Liver (tissue), 9 donors: ENCODE results near the gene ACVR2B. TPM values are rescaled to one million over a fixed set of nuclear protein-coding genes. Genes with fewer than 3 reads are reported as not detected.

Experiments used
- DNase-seq: peaks from one replicate; pipeline ENCODE4 v3.0.0-alpha.2; 2017; ENCODE audit warnings: low spot score
- H3K27ac ChIP-seq, 2 donors: one replicate each; pipeline ENCODE4 v1.7.0; 2013; ENCODE audit warnings: inconsistent platforms in 2 of 2, low read length in 2 of 2, control low read depth in 1 of 2, low read depth in 1 of 2, mild to moderate bottlenecking in 1 of 2
- H3K27me3 ChIP-seq, 4 donors: one replicate each; pipeline versions ENCODE4 v1.6.1 to v1.7.0; 2013; ENCODE audit warnings: low read length in 3 of 4, inconsistent platforms in 1 of 4, mild to moderate bottlenecking in 1 of 4, moderate library complexity in 1 of 4; ENCODE audit not compliant: control insufficient read depth in 4 of 4, insufficient read depth in 4 of 4
- H3K36me3 ChIP-seq, 4 donors: one replicate each; pipeline versions ENCODE4 v1.6.1 to v1.7.0; 2013; ENCODE audit warnings: low read length in 3 of 4, mild to moderate bottlenecking in 3 of 4, low read depth in 1 of 4, moderate library complexity in 1 of 4; ENCODE audit not compliant: control insufficient read depth in 4 of 4, insufficient read depth in 3 of 4
- H3K4me1 ChIP-seq, 4 donors: one replicate each; pipeline versions ENCODE4 v1.6.1 to v1.7.0; 2013; ENCODE audit warnings: low read length in 3 of 4, mild to moderate bottlenecking in 3 of 4, moderate library complexity in 1 of 4; ENCODE audit not compliant: control insufficient read depth in 4 of 4, insufficient read depth in 4 of 4
- H3K4me3 ChIP-seq, 3 donors: one replicate each; pipeline versions ENCODE4 v1.6.1 to v1.7.0; 2013; ENCODE audit warnings: low read length in 3 of 3, control low read depth in 1 of 3, low read depth in 1 of 3, mild to moderate bottlenecking in 1 of 3
- H3K9ac ChIP-seq, 2 donors: one replicate each; pipeline ENCODE4 v1.7.0; 2013; ENCODE audit warnings: low read length in 2 of 2, mild to moderate bottlenecking in 2 of 2, moderate library complexity in 2 of 2, control low read depth in 1 of 2, low read depth in 1 of 2
- H3K9me3 ChIP-seq, 4 donors: one replicate each; pipeline versions ENCODE4 v1.6.1 to v1.7.0; 2013; ENCODE audit warnings: low read length in 3 of 4; ENCODE audit not compliant: control insufficient read depth in 4 of 4
- ATF3 ChIP-seq: IDR thresholded peaks from 2 replicates; pipeline ENCODE4 v1.6.1; 2016; ENCODE audit warnings: antibody characterized with exemption
- CTCF ChIP-seq: fragments of 150-350 bp; IDR thresholded peaks from 2 replicates; pipeline ENCODE4 v1.5.1; 2017; ENCODE audit warnings: improper control_type of control experiment, low read depth, low read length; ENCODE audit not compliant: missing input control
- EGR1 ChIP-seq, 2 donors: IDR thresholded peaks; 2 replicates each; pipeline ENCODE4 v1.6.1; 2016 to 2018; ENCODE audit warnings: antibody characterized with exemption in 2 of 2, low read depth in 2 of 2
- FOXA1 ChIP-seq: IDR thresholded peaks from 2 replicates; pipeline ENCODE4 v1.6.1; 2016; ENCODE audit warnings: antibody characterized with exemption
- FOXA2 ChIP-seq: IDR thresholded peaks from 2 replicates; pipeline ENCODE4 v1.6.1; 2016; ENCODE audit warnings: antibody characterized with exemption
- HNF4A ChIP-seq, 2 donors: conservative IDR thresholded peaks; 2 replicates each; pipeline ENCODE4 v1.6.1; 2016; ENCODE audit warnings: antibody characterized with exemption in 2 of 2, mild to moderate bottlenecking in 2 of 2
- HNF4G ChIP-seq: IDR thresholded peaks from 2 replicates; pipeline ENCODE4 v1.6.1; 2016; ENCODE audit warnings: antibody characterized with exemption
- JUND ChIP-seq, 2 donors: IDR thresholded peaks; 2 replicates each; pipeline ENCODE4 v1.6.1; 2016; ENCODE audit warnings: antibody characterized with exemption in 2 of 2
- MAX ChIP-seq: IDR thresholded peaks from 2 replicates; pipeline ENCODE4 v1.6.1; 2016; ENCODE audit warnings: antibody characterized with exemption
- NR2F2 ChIP-seq: IDR thresholded peaks from 2 replicates; pipeline ENCODE4 v1.6.1; 2016; ENCODE audit warnings: antibody characterized with exemption
- RAD21 ChIP-seq, 2 donors: IDR thresholded peaks; 2 replicates each; pipeline ENCODE4 v1.6.1; 2016; ENCODE audit warnings: antibody characterized with exemption in 2 of 2, mild to moderate bottlenecking in 2 of 2
- REST ChIP-seq: IDR thresholded peaks from 2 replicates; pipeline ENCODE4 v1.6.1; 2016; ENCODE audit warnings: antibody characterized with exemption, mild to moderate bottlenecking
- RXRA ChIP-seq, 2 donors: IDR thresholded peaks; 2 replicates each; pipeline ENCODE4 v1.6.1; 2017 to 2018; ENCODE audit warnings: antibody characterized with exemption in 2 of 2, mild to moderate bottlenecking in 1 of 2
- TAF1 ChIP-seq: conservative IDR thresholded peaks from 2 replicates; pipeline ENCODE4 v1.6.1; 2016; ENCODE audit warnings: antibody characterized with exemption, mild to moderate bottlenecking
- YY1 ChIP-seq: IDR thresholded peaks from 2 replicates; pipeline ENCODE4 v1.6.1; 2016; ENCODE audit warnings: antibody characterized with exemption, mild to moderate bottlenecking
- ZBTB33 ChIP-seq: IDR thresholded peaks from 2 replicates; pipeline ENCODE4 v1.6.1; 2016; ENCODE audit warnings: antibody characterized with exemption
- WGBS: extraction: QIAGEN DNeasy Blood & Tissue Kit; methylation state at CpG from one replicate; pipeline ENCODE4 v1.1.7; 2013; 5-methylcytosine and 5-hydroxymethylcytosine counted together
- polyA plus RNA-seq, 2 donors: library from polyadenylated mRNA; stranded (reverse) in 1 of 2; unstranded in 1 of 2; fragments of 200-250 nt in 1 of 2; fragments of >200 nt in 1 of 2; fragmentation: Nextera tagmentation in 1 of 2; extraction: Ambion mirVana in 1 of 2; gene quantifications; one replicate each; pipeline versions ENCODE4 v1.2.1 to v1.2.3, GENCODE V29; 2013 to 2015
- total RNA-seq, 2 donors: library from RNA; depleted of rRNA; stranded (reverse); fragments of >200 nt; gene quantifications; one replicate each; pipeline ENCODE4 v1.2.3, GENCODE V29; 2014
- donor health status: healthy.
- donor health status: healthy.
- donor health status: healthy.
- donor health status: healthy.
- donor health status: healthy.

Gene ACVR2B
- total and polyA plus RNA-seq, 4 donors: 1.2 to 7.4 (median 4.7) TPM

GRCh38 chr3:38496131-38496910 lies 42.6 kb downstream of the ACVR2B start, which contains the start of gene EXOG:
EXOG (plus strand) TSS chr3:38496340; CDS start chr3:38496368, 28 bp downstream.
- Histone ChIP-seq H3K36me3 (peaks cover 0 to 5% (median 3%) of the 10 kb centered on the region in 4 donors), H3K4me3 (peak within 1 kb of the TSS; percentile 38 to 98 (median 79)), H3K27me3 (no peaks in the 10 kb centered on the region), H3K9me3 (no peaks in the 10 kb centered on the region), H3K4me1 (peaks cover 0 to 7% (median under 1%) of the 10 kb centered on the region in 4 donors), H3K9ac (peak within 1 kb of the TSS; percentile 3 to 21), H3K27ac (peak within 1 kb of the TSS; percentile 10 to 25)
- TF ChIP-seq RAD21 (IDR thresholded peaks at IDR 0.05) (peak; percentile 74 to 80), FOXA2 (no peak), REST (no peak), JUND (IDR thresholded peaks at IDR 0.05) (no peak), CTCF (peak; percentile 78), MAX (peak; percentile 17), YY1 (peak; percentile 96), HNF4A (conservative IDR thresholded peaks at IDR 0.05) (no peak)
- WGBS: under 1% methylated on average over 53 of the region's 53 CpGs
- peak; percentile 93 for DNase-seq

- Histone ChIP-seq H3K27me3 (no peaks in the 10 kb centered on the region), H3K27ac (no peak overlapping the region), H3K9ac (no peak overlapping the region), H3K36me3 (peaks cover 0 to 5% (median 4%) of the 10 kb centered on the region in 4 donors), H3K9me3 (no peaks in the 10 kb centered on the region), H3K4me3 (peak overlapping the region in 1 of 3 donors; percentile 98), H3K4me1 (peaks cover 0 to 7% (median under 1%) of the 10 kb centered on the region in 4 donors)
- 82% methylated on average over 4 of the region's 4 CpGs for WGBS
- no peak for DNase-seq
- TF ChIP-seq NR2F2: no peak
- TF ChIP-seq MAX: no peak
- TF ChIP-seq EGR1 (IDR thresholded peaks at IDR 0.05; ENCODE audit: low read depth in 2 of 2): no peak
- no peak for TF ChIP-seq HNF4A (conservative IDR thresholded peaks at IDR 0.05)
- no peak for TF ChIP-seq REST
- no peak for TF ChIP-seq FOXA2
- TF ChIP-seq RAD21 (IDR thresholded peaks at IDR 0.05): no peak
- TF ChIP-seq JUND (IDR thresholded peaks at IDR 0.05): no peak
- TF ChIP-seq ZBTB33: no peak
- no peak for TF ChIP-seq CTCF
- TF ChIP-seq FOXA1: no peak
- no peak for TF ChIP-seq HNF4G
- no peak for TF ChIP-seq ATF3
- no peak for TF ChIP-seq TAF1
- no peak for TF ChIP-seq RXRA (IDR thresholded peaks at IDR 0.05)
These were observed 43.3 kb downstream of the ACVR2B start for GRCh38 chr3:38497031-38497430.
